Kidney (tissue), 14 donors: ENCODE data around the gene ZNF469. TPM values are rescaled to one million over a fixed set of nuclear protein-coding genes. Genes with fewer than 3 reads are reported as not detected.

Experiments
- DNase-seq, 5 donors: peaks; one replicate each; pipeline ENCODE4 v3.0.0-alpha.2; 2013 to 2020
- FAIRE-seq: peaks from 2 replicates; lab custom pipeline; 2012; peaks lifted over from hg19 to GRCh38; lab: Jason Lieb, UNC
- H3K27ac ChIP-seq, 2 donors: one replicate each; pipeline ENCODE4 v1.7.0; 2013; ENCODE audit warnings: low read depth in 2 of 2, low read length in 2 of 2, inconsistent platforms in 1 of 2
- H3K27me3 ChIP-seq: one replicate; pipeline ENCODE4 v1.7.1; 2013; ENCODE audit warnings: low read length, inconsistent platforms; ENCODE audit not compliant: control insufficient read depth, insufficient read depth
- H3K36me3 ChIP-seq, 3 donors: one replicate each; pipeline versions ENCODE4 v1.7.0 to v1.7.1; 2013; ENCODE audit warnings: low read length in 3 of 3, control low read depth in 1 of 3, inconsistent platforms in 1 of 3; ENCODE audit not compliant: insufficient read depth in 3 of 3, control insufficient read depth in 2 of 3
- H3K4me1 ChIP-seq, 3 donors: one replicate each; pipeline versions ENCODE4 v1.7.0 to v1.7.1; 2013; ENCODE audit warnings: low read length in 3 of 3, inconsistent platforms in 1 of 3, low read depth in 1 of 3; ENCODE audit not compliant: control insufficient read depth in 2 of 3, insufficient read depth in 2 of 3
- H3K4me3 ChIP-seq, 3 donors: one replicate each; pipeline versions ENCODE4 v1.7.0 to v1.8.1; 2013; ENCODE audit warnings: low read length in 3 of 3, control low read depth in 1 of 3, inconsistent platforms in 1 of 3
- H3K9ac ChIP-seq, 3 donors: one replicate each; pipeline versions ENCODE4 v1.7.0 to v1.7.1; 2013; ENCODE audit warnings: low read length in 3 of 3, control low read depth in 1 of 3, inconsistent platforms in 1 of 3
- H3K9me3 ChIP-seq, 3 donors: one replicate each; pipeline versions ENCODE4 v1.7.0 to v1.7.1; 2013; ENCODE audit warnings: low read length in 3 of 3, control low read depth in 1 of 3, inconsistent platforms in 1 of 3; ENCODE audit not compliant: control insufficient read depth in 2 of 3, insufficient read depth in 1 of 3
- CTCF ChIP-seq: IDR thresholded peaks from 3 replicates; pipeline ENCODE4 v1.5.1; 2012; ENCODE audit warnings: mild to moderate bottlenecking, moderate library complexity, borderline replicate concordance; ENCODE audit not compliant: insufficient read depth; ENCODE audit errors: extremely low read depth
- intact Hi-C: fragments of 100-400 bp; cut with DNase I; formaldehyde crosslinking; loops from one replicate; pipeline ENCODE4 v1.11.1; 2022
- polyA plus RNA-seq: library from polyadenylated mRNA; stranded (reverse); fragments of 350-450 nt; fragmentation: Illumina TruSeq; extraction: RNeasy Lipid Tissue Mini Kit (QIAGEN cat#74804); gene quantifications from one replicate; pipeline ENCODE4 v1.2.3, GENCODE V29; 2014; ENCODE audit warnings: low read depth, low replicate concordance; ENCODE audit not compliant: insufficient read depth
- total RNA-seq: library from RNA; stranded (reverse); fragmentation: NEBNext Ultra II Directional; extraction: Animal tissue kit (Norgen Biotek cat#: 25700); gene quantifications from one replicate; pipeline ENCODE4 v1.2.1, GENCODE V29; 2021
- donor health status: control.
- donor health status: control.
- donor health status: control.
- donor health status: control.
- donor health status: control.
- donor health status: DM: yes; HTN: yes; CAD: no.
- donor health status: Normal renal cell carcinoma (clear cell type).

The ZNF469 gene
- total and polyA plus RNA-seq, 2 donors from 2014 or later = 0.09 to 1.6 TPM

GRCh38 chr16:88414521-88415380 is 32.0 kb downstream of the ZNF469 start:
- Histone ChIP-seq H3K9me3 (no peaks in the 10 kb centered on the region), H3K4me1 (no peaks in the 10 kb centered on the region)

DNA sequence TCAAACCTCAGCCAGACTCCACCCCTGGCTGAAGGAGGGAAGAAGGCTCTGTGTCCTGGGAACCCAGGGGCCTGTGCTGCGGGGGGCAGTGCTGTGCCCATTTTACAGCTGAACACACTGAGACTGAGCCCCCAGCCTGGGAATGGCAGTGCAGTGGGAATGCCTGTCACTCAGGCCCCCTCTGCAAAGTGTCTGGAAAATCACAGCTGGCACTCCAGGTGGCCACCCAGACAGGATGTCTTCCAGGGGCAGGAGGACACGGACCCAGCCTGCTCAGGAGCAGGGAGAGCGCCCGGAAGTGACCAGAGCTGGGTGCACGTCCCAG is 32.6 kb downstream of the ZNF469 start:
- H3K9me3 ChIP-seq = no peaks in the 10 kb centered on the region
- intact Hi-C loops = no loop called here
- H3K9ac ChIP-seq = no peak overlapping the region
- H3K36me3 ChIP-seq = no peaks in the 10 kb centered on the region
- no peak overlapping the region for H3K27ac ChIP-seq
- no peaks in the 10 kb centered on the region for H3K4me1 ChIP-seq
- no peaks in the 10 kb centered on the region for H3K27me3 ChIP-seq
- no peak for TF ChIP-seq CTCF
- DNase-seq = no peak
- no peak overlapping the region for H3K4me3 ChIP-seq
- FAIRE-seq = no peak

More at GRCh38 chr16:88414521-88415380, 32.0 kb downstream of the ZNF469 start:
- no peak for TF ChIP-seq CTCF
- no peak overlapping the region for H3K27ac ChIP-seq
- DNase-seq = no peak
- H3K36me3 ChIP-seq = no peaks in the 10 kb centered on the region
- no peaks in the 10 kb centered on the region for H3K27me3 ChIP-seq
- FAIRE-seq = no peak
- H3K9ac ChIP-seq = no peak overlapping the region
- intact Hi-C loops = no loop called here
- no peak overlapping the region for H3K4me3 ChIP-seq

- Histone ChIP-seq H3K4me3 (no peak overlapping the region), H3K36me3 (no peaks in the 10 kb centered on the region), H3K27me3 (no peaks in the 10 kb centered on the region), H3K9ac (no peak overlapping the region), H3K9me3 (no peaks in the 10 kb centered on the region), H3K27ac (no peak overlapping the region), H3K4me1 (no peaks in the 10 kb centered on the region)
- FAIRE-seq (no peak), DNase-seq (peak in 4 of 5 donors; percentile 76 to 83 (median 80))
- intact Hi-C loops = no loop called here
- TF ChIP-seq CTCF = no peak
Observed at GRCh38 chr16:88415713-88416323, 33.1 kb downstream of the ZNF469 start.
